HEK293T (cell line): ENCODE data around the gene MYO9A.

Experiments used
- CTCF ChIA-PET: fragments of 350-600 bp; formaldehyde crosslinking; extraction: SDS; loops from one replicate; lab custom pipeline; 2021; ENCODE audit warnings: antibody characterized with exemption, inconsistent platforms; lab: Yijun Ruan, JAX
- POLR2A ChIA-PET: fragments of 350-600 bp; formaldehyde crosslinking; extraction: SDS; loops from one replicate; lab custom pipeline; 2020; ENCODE audit warnings: antibody characterized with exemption, inconsistent platforms; lab: Yijun Ruan, JAX
- DNase-seq: peaks from one replicate; pipeline ENCODE4 v3.0.0; 2012; ENCODE audit warnings: mixed read lengths; ENCODE audit errors: extremely low spot score
- ARNT ChIP-seq: fragments of 450-650 bp; IDR thresholded peaks from 2 replicates; pipeline ENCODE4 v1.6.1; 2017; ENCODE audit warnings: mild to moderate bottlenecking
- BHLHE40 ChIP-seq: fragments of 450-650 bp; IDR thresholded peaks from 2 replicates; pipeline ENCODE4 v1.6.1; 2016; ENCODE audit warnings: mild to moderate bottlenecking, moderate library complexity, borderline replicate concordance
- CTBP1 ChIP-seq: fragments of 450-650 bp; IDR thresholded peaks from 2 replicates; pipeline ENCODE4 v1.6.1; 2016; ENCODE audit warnings: borderline replicate concordance
- ELF4 ChIP-seq: fragments of 450-650 bp; IDR thresholded peaks from 2 replicates; pipeline ENCODE4 v1.6.1; 2017; ENCODE audit warnings: antibody characterized with exemption
- FOXA1 ChIP-seq: fragments of 450-650 bp; IDR thresholded peaks from 2 replicates; pipeline ENCODE4 v1.6.1; 2016; ENCODE audit warnings: mild to moderate bottlenecking
- FOXK2 ChIP-seq: fragments of 450-650 bp; IDR thresholded peaks from 2 replicates; pipeline ENCODE4 v1.6.1; 2016; ENCODE audit warnings: mild to moderate bottlenecking
- FOXM1 ChIP-seq: fragments of 450-650 bp; IDR thresholded peaks from 2 replicates; pipeline ENCODE4 v1.6.1; 2017; ENCODE audit warnings: mild to moderate bottlenecking, borderline replicate concordance
- HDGF ChIP-seq: fragments of 450-650 bp; IDR thresholded peaks from 2 replicates; pipeline ENCODE4 v1.6.1; 2017; ENCODE audit warnings: antibody characterized with exemption, borderline replicate concordance
- L3MBTL2 ChIP-seq: fragments of 450-650 bp; conservative IDR thresholded peaks from 2 replicates; pipeline ENCODE4 v1.6.1; 2016; ENCODE audit warnings: mild to moderate bottlenecking
- LEF1 ChIP-seq: fragments of 450-650 bp; IDR thresholded peaks from 2 replicates; pipeline ENCODE4 v1.6.1; 2017; ENCODE audit warnings: mild to moderate bottlenecking, borderline replicate concordance
- NFRKB ChIP-seq: fragments of 450-650 bp; IDR thresholded peaks from 2 replicates; pipeline ENCODE4 v1.6.1; 2016; ENCODE audit warnings: mild to moderate bottlenecking, moderate library complexity
- PKNOX1 ChIP-seq: fragments of 450-650 bp; IDR thresholded peaks from 2 replicates; pipeline ENCODE4 v1.6.1; 2016
- SP1 ChIP-seq: fragments of 450-650 bp; IDR thresholded peaks from 2 replicates; pipeline ENCODE4 v1.6.1; 2017
- SUZ12 ChIP-seq: fragments of 450-650 bp; IDR thresholded peaks from 2 replicates; pipeline ENCODE4 v1.6.1; 2016; ENCODE audit warnings: mild to moderate bottlenecking
- TARDBP ChIP-seq: fragments of 450-650 bp; IDR thresholded peaks from 2 replicates; pipeline ENCODE4 v1.6.1; 2016
- ZNF384 ChIP-seq: fragments of 450-650 bp; IDR thresholded peaks from 2 replicates; pipeline ENCODE4 v1.6.1; 2016

The MYO9A gene

GRCh38 chr15:71798641-71799040 is 319.3 kb downstream of the MYO9A start:
- POLR2A ChIA-PET: interaction anchor here (0.6 kb wide), 1 partner anchor 352 kb away, joined by 3 read pairs; no protein-coding TSS in a partner anchor
- TF ChIP-seq HDGF (no peak), PKNOX1 (no peak), FOXK2 (no peak), FOXM1 (no peak), SUZ12 (no peak), ELF4 (no peak), ARNT (no peak), ZNF384 (no peak), BHLHE40 (no peak), SP1 (no peak), FOXA1 (no peak), TARDBP (no peak), LEF1 (no peak), L3MBTL2 (no peak), NFRKB (no peak), CTBP1 (no peak)
- no peak for DNase-seq
- CTCF ChIA-PET: interaction anchor here (0.9 to 3.6 kb wide), 2 partner anchors 14 to 55 kb away, joined by 4 to 16 read pairs; no protein-coding TSS in a partner anchor

- TF ChIP-seq SUZ12 (no peak), ELF4 (no peak), BHLHE40 (no peak), HDGF (no peak), ARNT (no peak), ZNF384 (no peak), TARDBP (no peak), FOXM1 (no peak), FOXA1 (no peak), NFRKB (no peak)
- CTCF ChIA-PET: interaction anchor here (1.5 kb wide), 1 partner anchor 12 kb away, joined by 3 read pairs; no protein-coding TSS in a partner anchor
- no peak for DNase-seq
- POLR2A ChIA-PET: no interaction called here
These were observed 325.4 kb downstream of the MYO9A start for GRCh38 chr15:71792521-71792920.

- ChIA-PET POLR2A (no interaction called here), CTCF (interaction anchor here (0.6 to 1.5 kb wide), 2 partner anchors 11 to 21 kb away, joined by 3 read pairs; no protein-coding TSS in a partner anchor)
- TF ChIP-seq ZNF384 (no peak), SP1 (no peak)
- no peak for DNase-seq
These were observed 326.0 kb downstream of the MYO9A start for GRCh38 chr15:71791975-71792374.

GRCh38 chr15:71790081-71790480 is 327.9 kb downstream of the MYO9A start:
- DNase-seq: no peak
- CTCF ChIA-PET: interaction anchor here (0.7 to 1.4 kb wide), 3 partner anchors 11 to 687 kb away, joined by 4 to 10 read pairs (median 5); no protein-coding TSS in a partner anchor
- TF ChIP-seq BHLHE40: no peak
- TF ChIP-seq SP1: no peak
- no peak for TF ChIP-seq ELF4
- TF ChIP-seq FOXM1: no peak
- no peak for TF ChIP-seq L3MBTL2
- no peak for TF ChIP-seq HDGF
- TF ChIP-seq SUZ12: no peak
- no peak for TF ChIP-seq TARDBP
- TF ChIP-seq ARNT: no peak
- no peak for TF ChIP-seq CTBP1
- no peak for TF ChIP-seq PKNOX1
- TF ChIP-seq NFRKB: no peak
- POLR2A ChIA-PET: no interaction called here

GRCh38 chr15:71789616-71790015 is 328.3 kb downstream of the MYO9A start:
- TF ChIP-seq BHLHE40: no peak
- no peak for TF ChIP-seq TARDBP
- TF ChIP-seq NFRKB: no peak
- no peak for TF ChIP-seq FOXM1
- TF ChIP-seq CTBP1: no peak
- TF ChIP-seq PKNOX1: no peak
- no peak for TF ChIP-seq SUZ12
- no peak for TF ChIP-seq HDGF
- TF ChIP-seq SP1: no peak
- DNase-seq: no peak
- ChIA-PET CTCF (interaction anchor here (0.8 kb wide), 1 partner anchor 333 kb away, joined by 5 read pairs; no protein-coding TSS in a partner anchor), POLR2A (no interaction called here)

- CTCF ChIA-PET: interaction anchor here (0.9 kb wide), 1 partner anchor 45 kb away, joined by 3 read pairs; no protein-coding TSS in a partner anchor
- POLR2A ChIA-PET: no interaction called here
- TF ChIP-seq LEF1 (no peak), SP1 (no peak), FOXK2 (no peak), BHLHE40 (no peak), CTBP1 (no peak), ELF4 (no peak), HDGF (no peak), NFRKB (no peak), FOXM1 (no peak), SUZ12 (no peak), TARDBP (no peak), ZNF384 (no peak), L3MBTL2 (no peak), FOXA1 (no peak), ARNT (no peak)
- no peak for DNase-seq
These were observed 329.0 kb downstream of the MYO9A start for GRCh38 chr15:71788646-71789579.
